ENCODE measurements around the gene SLC4A3.

SLC4A3 gene

GRCh38 chr2:219608399-219608964, 18.9 kb upstream of the SLC4A3 start:
- TF ChIP-seq ZFX (IDR thresholded peaks at IDR 0.05) (no peak), CTCF (conservative IDR thresholded peaks at IDR 0.05) (no peak)
- H3K27ac ChIP-seq = no peak overlapping the region

GRCh38 chr2:219609149-219609750, 18.2 kb upstream of the SLC4A3 start:
- TF ChIP-seq ZFX (IDR thresholded peaks at IDR 0.05) = no peak
- TF ChIP-seq CTCF (conservative IDR thresholded peaks at IDR 0.05) = no peak
- H3K27ac ChIP-seq = no peak overlapping the region

GRCh38 chr2:219611306-219611705, 16.1 kb upstream of the SLC4A3 start:
- H3K27ac ChIP-seq = no peak overlapping the region
- TF ChIP-seq CTCF (conservative IDR thresholded peaks at IDR 0.05) = no peak
- TF ChIP-seq ZFX (IDR thresholded peaks at IDR 0.05) = no peak

GRCh38 chr2:219611866-219612576, 15.4 kb upstream of the SLC4A3 start:
- no peak overlapping the region for H3K27ac ChIP-seq
- no peak for TF ChIP-seq ZFX (IDR thresholded peaks at IDR 0.05)
- TF ChIP-seq CTCF (conservative IDR thresholded peaks at IDR 0.05) = no peak

- no peak for TF ChIP-seq ZFX (IDR thresholded peaks at IDR 0.05)
- TF ChIP-seq CTCF (conservative IDR thresholded peaks at IDR 0.05) = no peak
- no peak overlapping the region for H3K27ac ChIP-seq
Observed at GRCh38 chr2:219612577-219613286, 14.7 kb upstream of the SLC4A3 start.

GRCh38 chr2:219613461-219614070, 13.9 kb upstream of the SLC4A3 start:
- TF ChIP-seq CTCF (conservative IDR thresholded peaks at IDR 0.05) (no peak), ZFX (IDR thresholded peaks at IDR 0.05) (no peak)
- no peak overlapping the region for H3K27ac ChIP-seq
